ENCODE results near the gene COL4A1. TPM values are rescaled to one million over a fixed set of nuclear protein-coding genes. Genes with fewer than 3 reads are reported as not detected.
A peak's percentile ranks its signal among the peaks of the same experiment; 100 is the strongest.

COL4A1 gene
- total RNA-seq, 2 experiments from 2014 or later, result not detected

- DNase-seq, result peak; percentile 18
- Mint-ChIP-seq H3K27me3 (peaks cover 8% of the 10 kb centered on the region), H3K27ac (no peak overlapping the region), H3K4me1 (no peaks in the 10 kb centered on the region), H3K36me3 (no peaks in the 10 kb centered on the region), H3K4me3 (no peak overlapping the region), H3K9me3 (ENCODE audit: low read depth) (no peaks in the 10 kb centered on the region)
- ATAC-seq, result no peak
- CTCF ChIA-PET, result no interaction called here
Measured at GRCh38 chr13:110269509-110270185, 37.3 kb downstream of the COL4A1 start.

- CTCF ChIA-PET, result no interaction called here
- H3K4me3 Mint-ChIP-seq, result no peak overlapping the region
- H3K27me3 Mint-ChIP-seq, result peaks cover 8% of the 10 kb centered on the region
- ATAC-seq (no peak), DNase-seq (peak; percentile 23)
- no peaks in the 10 kb centered on the region for H3K9me3 Mint-ChIP-seq (ENCODE audit: low read depth)
- H3K36me3 Mint-ChIP-seq, result no peaks in the 10 kb centered on the region
- no peaks in the 10 kb centered on the region for H3K4me1 Mint-ChIP-seq
- no peak overlapping the region for H3K27ac Mint-ChIP-seq
Measured at GRCh38 chr13:110268576-110269185, 38.3 kb downstream of the COL4A1 start.

GRCh38 chr13:110268061-110268460, 38.9 kb downstream of the COL4A1 start:
- DNase-seq, result peak; percentile 23
- no peaks in the 10 kb centered on the region for H3K36me3 Mint-ChIP-seq
- no peaks in the 10 kb centered on the region for H3K9me3 Mint-ChIP-seq (ENCODE audit: low read depth)
- H3K27ac Mint-ChIP-seq, result no peak overlapping the region
- no peaks in the 10 kb centered on the region for H3K4me1 Mint-ChIP-seq
- CTCF ChIA-PET, result no interaction called here
- H3K4me3 Mint-ChIP-seq, result no peak overlapping the region
- peaks cover 8% of the 10 kb centered on the region for H3K27me3 Mint-ChIP-seq
- no peak for ATAC-seq

- no peaks in the 10 kb centered on the region for H3K4me1 Mint-ChIP-seq
- DNase-seq, result peak; percentile 25
- no peaks in the 10 kb centered on the region for H3K36me3 Mint-ChIP-seq
- ATAC-seq, result no peak
- H3K27me3 Mint-ChIP-seq, result peaks cover 8% of the 10 kb centered on the region
- H3K9me3 Mint-ChIP-seq (ENCODE audit: low read depth), result no peaks in the 10 kb centered on the region
- no peak overlapping the region for H3K4me3 Mint-ChIP-seq
- CTCF ChIA-PET, result no interaction called here
- H3K27ac Mint-ChIP-seq, result no peak overlapping the region
Measured at GRCh38 chr13:110266983-110267382, 40.0 kb downstream of the COL4A1 start.

- CTCF ChIA-PET, result no interaction called here
- Mint-ChIP-seq H3K9me3 (ENCODE audit: low read depth) (no peaks in the 10 kb centered on the region), H3K4me1 (no peaks in the 10 kb centered on the region), H3K4me3 (no peak overlapping the region), H3K27me3 (peaks cover 8% of the 10 kb centered on the region), H3K27ac (no peak overlapping the region), H3K36me3 (no peaks in the 10 kb centered on the region)
- DNase-seq (peak; percentile 1), ATAC-seq (no peak)
Measured at GRCh38 chr13:110266431-110266809, 40.5 kb downstream of the COL4A1 start.

GRCh38 chr13:110265682-110266430, 41.1 kb downstream of the COL4A1 start:
- ATAC-seq (no peak), DNase-seq (peak; percentile 16)
- Mint-ChIP-seq H3K27ac (no peak overlapping the region), H3K9me3 (ENCODE audit: low read depth) (no peaks in the 10 kb centered on the region), H3K27me3 (peaks cover 8% of the 10 kb centered on the region), H3K4me1 (no peaks in the 10 kb centered on the region), H3K4me3 (no peak overlapping the region), H3K36me3 (no peaks in the 10 kb centered on the region)
- CTCF ChIA-PET, result no interaction called here

- Mint-ChIP-seq H3K27me3 (peaks cover 8% of the 10 kb centered on the region), H3K36me3 (no peaks in the 10 kb centered on the region), H3K27ac (no peak overlapping the region), H3K4me1 (no peaks in the 10 kb centered on the region), H3K9me3 (ENCODE audit: low read depth) (no peaks in the 10 kb centered on the region), H3K4me3 (no peak overlapping the region)
- peak; percentile 29 for DNase-seq
- CTCF ChIA-PET, result no interaction called here
- ATAC-seq, result no peak
Measured at GRCh38 chr13:110265341-110265681, 41.6 kb downstream of the COL4A1 start.

- no peaks in the 10 kb centered on the region for H3K4me1 Mint-ChIP-seq
- H3K27me3 Mint-ChIP-seq, result peaks cover 6% of the 10 kb centered on the region
- H3K36me3 Mint-ChIP-seq, result no peaks in the 10 kb centered on the region
- DNase-seq (peak; percentile 14), ATAC-seq (no peak)
- no peak overlapping the region for H3K27ac Mint-ChIP-seq
- H3K4me3 Mint-ChIP-seq, result no peak overlapping the region
- CTCF ChIA-PET, result no interaction called here
- no peaks in the 10 kb centered on the region for H3K9me3 Mint-ChIP-seq (ENCODE audit: low read depth)
Measured at GRCh38 chr13:110264685-110265275, 42.2 kb downstream of the COL4A1 start.

GRCh38 chr13:110263888-110264287, 43.1 kb downstream of the COL4A1 start:
- no peak for ATAC-seq
- no peaks in the 10 kb centered on the region for H3K4me1 Mint-ChIP-seq
- H3K9me3 Mint-ChIP-seq (ENCODE audit: low read depth), result no peaks in the 10 kb centered on the region
- no peak overlapping the region for H3K4me3 Mint-ChIP-seq
- peaks cover 6% of the 10 kb centered on the region for H3K27me3 Mint-ChIP-seq
- H3K36me3 Mint-ChIP-seq, result no peaks in the 10 kb centered on the region
- DNase-seq, result peak; percentile 5
- CTCF ChIA-PET, result interaction anchor here (0.7 kb wide), 1 partner anchor 1482 kb away, joined by 3 read pairs; no protein-coding TSS in a partner anchor
- H3K27ac Mint-ChIP-seq, result no peak overlapping the region

GRCh38 chr13:110263404-110263803, 43.6 kb downstream of the COL4A1 start:
- no peak for ATAC-seq
- H3K27me3 Mint-ChIP-seq, result peaks cover 6% of the 10 kb centered on the region

GRCh38 chr13:110262508-110263291, 44.3 kb downstream of the COL4A1 start:
- Mint-ChIP-seq H3K4me3 (no peak overlapping the region), H3K36me3 (no peaks in the 10 kb centered on the region), H3K27me3 (peaks cover 6% of the 10 kb centered on the region), H3K27ac (no peak overlapping the region), H3K4me1 (no peaks in the 10 kb centered on the region), H3K9me3 (ENCODE audit: low read depth) (no peaks in the 10 kb centered on the region)
- CTCF ChIA-PET, result no interaction called here
- ATAC-seq, result no peak
- peak; percentile 29 for DNase-seq

More at GRCh38 chr13:110263404-110263803, 43.6 kb downstream of the COL4A1 start:
- Mint-ChIP-seq H3K27ac (no peak overlapping the region), H3K36me3 (no peaks in the 10 kb centered on the region), H3K4me3 (no peak overlapping the region), H3K9me3 (ENCODE audit: low read depth) (no peaks in the 10 kb centered on the region), H3K4me1 (no peaks in the 10 kb centered on the region)
- DNase-seq, result no peak
- CTCF ChIA-PET, result interaction anchor here (0.7 kb wide), 1 partner anchor 1482 kb away, joined by 3 read pairs; no protein-coding TSS in a partner anchor

GRCh38 chr13:110262082-110262436, 44.9 kb downstream of the COL4A1 start:
- H3K4me1 Mint-ChIP-seq, result no peaks in the 10 kb centered on the region
- no peaks in the 10 kb centered on the region for H3K9me3 Mint-ChIP-seq (ENCODE audit: low read depth)
- no peak for ATAC-seq
- H3K36me3 Mint-ChIP-seq, result no peaks in the 10 kb centered on the region
- H3K27ac Mint-ChIP-seq, result no peak overlapping the region
- CTCF ChIA-PET, result no interaction called here
- no peak for DNase-seq
- H3K27me3 Mint-ChIP-seq, result peaks cover 4% of the 10 kb centered on the region
- H3K4me3 Mint-ChIP-seq, result no peak overlapping the region
